ENCODE results near the gene SLC25A48.

GRCh38 chr5:135894789-135895188 is 60.3 kb downstream of the SLC25A48 start:
- TF ChIP-seq POLR2A (IDR thresholded peaks at IDR 0.05): no peak
- TF ChIP-seq CTCF (IDR thresholded peaks at IDR 0.05): no peak
